Esophagus muscularis mucosa (tissue), 4 donors: ENCODE results near the gene ZNF775. TPM values are rescaled to one million over a fixed set of nuclear protein-coding genes. Genes with fewer than 3 reads are reported as not detected.

ENCODE experiments used
- DNase-seq: peaks from one replicate; pipeline ENCODE4 v3.0.0-alpha.2; 2017; ENCODE audit errors: extremely low spot score
- H3K27ac ChIP-seq, 4 donors: fragments of 200-600 bp; sonication (generic); replicated peaks in 1 of 4; 1 replicate in 3 of 4; 2 replicates in 1 of 4; pipeline ENCODE4 v1.5.1; 2016 to 2019; ENCODE audit warnings: mild to moderate bottlenecking in 1 of 4
- H3K27me3 ChIP-seq, 4 donors: fragments of 200-600 bp; sonication (generic); one replicate each; pipeline versions ENCODE4 v1.5.1 to v1.6.0; 2016 to 2019
- H3K36me3 ChIP-seq, 4 donors: fragments of 200-600 bp; sonication (generic); one replicate each; pipeline ENCODE4 v1.5.1; 2016 to 2019
- H3K4me1 ChIP-seq, 4 donors: fragments of 200-600 bp; sonication (generic); one replicate each; pipeline ENCODE4 v1.5.1; 2016 to 2019
- H3K4me3 ChIP-seq, 4 donors: fragments of 200-600 bp; sonication (generic); 1 replicate in 2 of 4; 2 replicates in 2 of 4; pipeline ENCODE4 v1.5.1; 2016 to 2019; ENCODE audit warnings: mild to moderate bottlenecking in 4 of 4, moderate library complexity in 1 of 4
- H3K9me3 ChIP-seq, 4 donors: fragments of 200-600 bp; sonication (generic); 1 replicate in 3 of 4; 2 replicates in 1 of 4; pipeline ENCODE4 v1.5.1; 2016 to 2019
- EP300 ChIP-seq: sonication (generic); formaldehyde crosslinking; IDR thresholded peaks from one replicate; pipeline ENCODE4 v1.6.1; 2017; ENCODE audit warnings: antibody characterized with exemption
- POLR2A ChIP-seq: fragments of 450-650 bp; IDR thresholded peaks from one replicate; pipeline ENCODE4 v1.6.1; 2017; ENCODE audit warnings: antibody characterized with exemption, moderate library complexity, mild to moderate bottlenecking, low read depth
- POLR2AphosphoS5 ChIP-seq, 2 donors: sonication (generic); formaldehyde crosslinking; IDR thresholded peaks; one replicate each; pipeline ENCODE4 v1.6.1; 2017; ENCODE audit warnings: antibody characterized with exemption in 2 of 2
- whole genome bisulfite sequencing: methylation state at CpG from one replicate; pipeline ENCODE4 v1.1.5; 2018; 5-methylcytosine and 5-hydroxymethylcytosine counted together
- intact Hi-C: fragments of 100-400 bp; cut with DNase I; formaldehyde crosslinking; loops from one replicate; pipeline ENCODE4 v1.15.1; 2023
- total RNA-seq, 4 donors: library from RNA; depleted of rRNA; stranded (reverse); fragments of >200 nt; gene quantifications; one replicate each; pipeline versions ENCODE4 v1.1.0 to v1.2.1, GENCODE V29; 2016
- TF ChIP-seq, protein P1 (sequence below), 3 experiments: fragments of 200-600 bp in 2 of 3; fragments of 450-650 bp in 1 of 3; sonication (generic) in 2 of 3; IDR thresholded peaks; one replicate each; pipeline ENCODE4 v1.5.1; 2017 to 2019; ENCODE audit warnings: antibody characterized with exemption in 3 of 3, mild to moderate bottlenecking in 2 of 3, moderate library complexity in 1 of 3

Gene ZNF775
- total RNA-seq, 4 donors from 2014 or later, result 6.6 to 19.8 (median 15.0) TPM

- no peak for TF ChIP-seq POLR2AphosphoS5 (IDR thresholded peaks at IDR 0.05)
- no peak for TF ChIP-seq POLR2A
- TF ChIP-seq, protein P1, sequence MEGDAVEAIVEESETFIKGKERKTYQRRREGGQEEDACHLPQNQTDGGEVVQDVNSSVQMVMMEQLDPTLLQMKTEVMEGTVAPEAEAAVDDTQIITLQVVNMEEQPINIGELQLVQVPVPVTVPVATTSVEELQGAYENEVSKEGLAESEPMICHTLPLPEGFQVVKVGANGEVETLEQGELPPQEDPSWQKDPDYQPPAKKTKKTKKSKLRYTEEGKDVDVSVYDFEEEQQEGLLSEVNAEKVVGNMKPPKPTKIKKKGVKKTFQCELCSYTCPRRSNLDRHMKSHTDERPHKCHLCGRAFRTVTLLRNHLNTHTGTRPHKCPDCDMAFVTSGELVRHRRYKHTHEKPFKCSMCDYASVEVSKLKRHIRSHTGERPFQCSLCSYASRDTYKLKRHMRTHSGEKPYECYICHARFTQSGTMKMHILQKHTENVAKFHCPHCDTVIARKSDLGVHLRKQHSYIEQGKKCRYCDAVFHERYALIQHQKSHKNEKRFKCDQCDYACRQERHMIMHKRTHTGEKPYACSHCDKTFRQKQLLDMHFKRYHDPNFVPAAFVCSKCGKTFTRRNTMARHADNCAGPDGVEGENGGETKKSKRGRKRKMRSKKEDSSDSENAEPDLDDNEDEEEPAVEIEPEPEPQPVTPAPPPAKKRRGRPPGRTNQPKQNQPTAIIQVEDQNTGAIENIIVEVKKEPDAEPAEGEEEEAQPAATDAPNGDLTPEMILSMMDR (IDR thresholded peaks at IDR 0.05), result no peak
- no peak for TF ChIP-seq EP300
- H3K27me3 ChIP-seq, result no peaks in the 10 kb centered on the region
- H3K4me3 ChIP-seq, result no peak overlapping the region
- DNase-seq, result no peak
- H3K27ac ChIP-seq, result no peak overlapping the region
- WGBS, result 82% methylated on average over 17 of the region's 17 CpGs
- intact Hi-C loops, result loop anchor here (10.0 kb wide), 1 partner anchor 137 kb away; no protein-coding TSS in a partner anchor
- H3K4me1 ChIP-seq, result peaks cover 0 to 8% (median 6%) of the 10 kb centered on the region in 4 donors
- no peaks in the 10 kb centered on the region for H3K36me3 ChIP-seq
- H3K9me3 ChIP-seq, result no peaks in the 10 kb centered on the region
Observed at GRCh38 chr7:150421831-150422230, 42.7 kb downstream of the ZNF775 start.

DNA sequence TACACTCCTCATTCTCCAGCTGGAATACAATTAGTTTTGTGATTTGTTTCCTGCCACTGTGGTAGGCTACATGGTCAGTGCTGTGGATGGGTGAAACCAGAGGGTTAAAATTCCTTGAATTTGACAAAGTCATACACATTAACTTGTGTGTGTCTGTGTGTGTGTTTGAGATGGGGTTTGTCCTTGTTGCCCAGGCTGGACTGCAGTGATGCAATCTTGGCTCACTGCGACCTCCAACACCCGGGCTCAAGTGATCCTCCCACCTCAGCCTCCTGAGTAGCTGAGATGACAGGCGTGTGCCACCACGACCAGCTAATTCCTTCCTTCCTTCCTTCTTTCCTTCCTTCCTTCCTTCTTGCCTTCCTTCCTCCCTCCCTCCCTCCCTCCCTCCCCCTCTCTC lies 46.5 kb downstream of the ZNF775 start:
- intact Hi-C loops, result loop anchor here (10.0 kb wide), 1 partner anchor 141 kb away; no protein-coding TSS in a partner anchor
- H3K4me3 ChIP-seq, result no peak overlapping the region
- 82% methylated on average over 4 of the region's 4 CpGs for WGBS
- H3K9me3 ChIP-seq, result no peaks in the 10 kb centered on the region
- H3K27ac ChIP-seq, result no peak overlapping the region
- DNase-seq, result no peak
- no peaks in the 10 kb centered on the region for H3K36me3 ChIP-seq
- peaks cover 0 to 12% (median 9%) of the 10 kb centered on the region in 4 donors for H3K4me1 ChIP-seq
- no peaks in the 10 kb centered on the region for H3K27me3 ChIP-seq
- TF ChIP-seq, protein P1 (IDR thresholded peaks at IDR 0.05), result no peak
- TF ChIP-seq POLR2AphosphoS5 (IDR thresholded peaks at IDR 0.05) (no peak), EP300 (no peak)

- no peak overlapping the region for H3K4me3 ChIP-seq
- DNase-seq, result no peak
- H3K36me3 ChIP-seq, result no peaks in the 10 kb centered on the region
- H3K27me3 ChIP-seq, result no peaks in the 10 kb centered on the region
- no peak overlapping the region for H3K27ac ChIP-seq
- intact Hi-C loops, result loop anchor here (10.0 kb wide), 1 partner anchor 144 kb away; no protein-coding TSS in a partner anchor
- no peak for TF ChIP-seq POLR2AphosphoS5 (IDR thresholded peaks at IDR 0.05)
- TF ChIP-seq POLR2A, result no peak
- TF ChIP-seq EP300, result no peak
- TF ChIP-seq, protein P1 (IDR thresholded peaks at IDR 0.05), result no peak
- no peaks in the 10 kb centered on the region for H3K9me3 ChIP-seq
- H3K4me1 ChIP-seq, result peaks cover 0 to 5% (median 3%) of the 10 kb centered on the region in 4 donors
- 48% methylated on average over 4 of the region's 11 CpGs for WGBS
Observed at GRCh38 chr7:150428671-150429451, 49.7 kb downstream of the ZNF775 start.

DNA sequence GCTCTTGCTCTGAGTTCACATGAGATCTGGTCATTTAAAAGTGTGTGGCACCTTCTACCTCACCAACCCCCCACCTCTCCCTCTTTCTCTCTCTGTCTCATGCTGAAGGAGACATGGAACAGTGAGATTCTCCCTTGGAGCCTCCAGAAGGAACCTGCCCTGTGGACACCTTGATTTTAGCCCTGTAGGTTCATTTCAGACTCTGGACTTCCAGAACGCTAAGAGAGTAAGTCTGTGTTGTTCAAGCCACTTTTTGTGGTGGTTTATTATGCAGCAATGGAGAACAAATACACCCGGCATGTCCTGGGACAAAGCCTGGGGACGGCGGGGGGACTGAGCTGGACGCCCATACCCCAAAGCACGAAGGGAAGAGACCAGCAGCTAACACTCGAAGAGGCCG lies 50.6 kb downstream of the ZNF775 start:
- DNase-seq, result no peak
- TF ChIP-seq, protein P1 (IDR thresholded peaks at IDR 0.05), result no peak
- TF ChIP-seq POLR2A (no peak), EP300 (no peak), POLR2AphosphoS5 (IDR thresholded peaks at IDR 0.05) (no peak)
- Histone ChIP-seq H3K4me3 (no peak overlapping the region), H3K9me3 (no peaks in the 10 kb centered on the region), H3K27me3 (no peaks in the 10 kb centered on the region), H3K4me1 (peaks cover 0 to 5% (median 3%) of the 10 kb centered on the region in 4 donors), H3K36me3 (no peaks in the 10 kb centered on the region), H3K27ac (no peak overlapping the region)
- 76% methylated on average over 8 of the region's 8 CpGs for WGBS
- intact Hi-C loops, result loop anchor here (10.0 kb wide), 1 partner anchor 145 kb away; no protein-coding TSS in a partner anchor
